Measurements from ENCODE around the gene ACAT2. TPM values are rescaled to one million over a fixed set of nuclear protein-coding genes. Genes with fewer than 3 reads are reported as not detected.
A peak's percentile ranks its signal among the peaks of the same experiment; 100 is the strongest.
"Not testable (repeated sequence)": the region's sequence is repeated elsewhere in the genome, so short reads cannot be mapped to it uniquely, and the experiment has no call there.

Gene ACAT2
- total RNA-seq, 1 donor from 2014 or later = 27.0 TPM

- DNase-seq (ENCODE audit: low read depth) = no peak
These were observed 942 bp downstream of the ACAT2 start for GRCh38 chr6:159762681-159763293.

GRCh38 chr6:159766906-159767305 is 5.1 kb downstream of the ACAT2 start:
- DNase-seq (ENCODE audit: low read depth) = no peak

GRCh38 chr6:159769470-159769869 is 7.6 kb downstream of the ACAT2 start:
- DNase-seq (ENCODE audit: low read depth) = no peak

GRCh38 chr6:159772196-159772595 is 10.4 kb downstream of the ACAT2 start:
- no peak for DNase-seq (ENCODE audit: low read depth)

- no peak for DNase-seq (ENCODE audit: low read depth)
These were observed 15.5 kb downstream of the ACAT2 start for GRCh38 chr6:159777240-159777904.

- no peak for DNase-seq (ENCODE audit: low read depth)
These were observed 16.3 kb downstream of the ACAT2 start for GRCh38 chr6:159778131-159778530.

- DNase-seq (ENCODE audit: low read depth) = no peak
These were observed 16.8 kb downstream of the ACAT2 start for GRCh38 chr6:159778542-159779103.

- no peak for DNase-seq (ENCODE audit: low read depth)
These were observed 26.4 kb downstream of the ACAT2 start for GRCh38 chr6:159788276-159788675.

GRCh38 chr6:159788753-159789376 is 27.0 kb downstream of the ACAT2 start:
- peak; percentile 15 for DNase-seq (ENCODE audit: low read depth)

- DNase-seq (ENCODE audit: low read depth) = peak; percentile 100
These were observed 27.7 kb downstream of the ACAT2 start, which contains the start of gene TCP1 for GRCh38 chr6:159789377-159790148. Gene TCP1 (minus strand): TSS chr6:159789602. CDS start chr6:159789468, 134 bp downstream.

- DNase-seq (ENCODE audit: low read depth) = peak; percentile 99
These were observed 28.5 kb downstream of the ACAT2 start, which contains the start of gene MRPL18 for GRCh38 chr6:159790149-159790955. Gene MRPL18 (plus strand): TSS chr6:159790467. CDS start chr6:159790588, 121 bp downstream.

GRCh38 chr6:159790956-159791598 is 29.2 kb downstream of the ACAT2 start:
- DNase-seq (ENCODE audit: low read depth) = no peak

GRCh38 chr6:159794976-159795375 is 33.1 kb downstream of the ACAT2 start:
- DNase-seq (ENCODE audit: low read depth) = not testable (repeated sequence)

- no peak for DNase-seq (ENCODE audit: low read depth)
These were observed 35.7 kb downstream of the ACAT2 start for GRCh38 chr6:159797554-159797953.

GRCh38 chr6:159800141-159800865 is 38.5 kb downstream of the ACAT2 start, which contains the start of gene PNLDC1:
Gene PNLDC1 (plus strand): TSS chr6:159800276. CDS start chr6:159800308, 32 bp downstream.
- DNase-seq (ENCODE audit: low read depth) = no peak

GRCh38 chr6:159801935-159802334 is 40.1 kb downstream of the ACAT2 start:
- DNase-seq (ENCODE audit: low read depth) = no peak

- DNase-seq (ENCODE audit: low read depth) = no peak
These were observed 42.7 kb downstream of the ACAT2 start for GRCh38 chr6:159804504-159804903.

GRCh38 chr6:159805440-159806020 is 43.7 kb downstream of the ACAT2 start:
- DNase-seq (ENCODE audit: low read depth) = no peak

GRCh38 chr6:159806021-159806458 is 44.2 kb downstream of the ACAT2 start:
- no peak for DNase-seq (ENCODE audit: low read depth)
